ENCODE data around the gene ADGB.

DNA sequence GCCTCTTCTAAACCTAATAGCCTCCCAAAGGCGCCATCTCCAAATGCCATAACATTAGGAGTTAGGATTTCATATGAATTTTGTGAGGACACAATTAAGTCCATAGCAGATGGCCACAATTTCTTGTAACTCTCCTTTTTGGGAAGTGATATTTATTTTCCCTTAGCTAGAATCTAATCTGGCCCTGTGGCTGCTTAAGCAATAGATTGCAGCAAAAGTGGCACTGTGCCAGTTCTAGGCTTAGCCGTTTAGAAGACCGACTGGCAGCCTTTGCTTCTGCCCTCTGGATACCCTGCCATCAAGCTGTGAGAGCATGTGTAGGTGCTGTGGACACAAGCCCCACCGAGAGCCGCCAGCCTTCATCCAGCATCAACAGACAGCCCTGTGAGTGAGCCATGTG, 15.9 kb upstream of the ADGB start:
- TF ChIP-seq, protein P1, sequence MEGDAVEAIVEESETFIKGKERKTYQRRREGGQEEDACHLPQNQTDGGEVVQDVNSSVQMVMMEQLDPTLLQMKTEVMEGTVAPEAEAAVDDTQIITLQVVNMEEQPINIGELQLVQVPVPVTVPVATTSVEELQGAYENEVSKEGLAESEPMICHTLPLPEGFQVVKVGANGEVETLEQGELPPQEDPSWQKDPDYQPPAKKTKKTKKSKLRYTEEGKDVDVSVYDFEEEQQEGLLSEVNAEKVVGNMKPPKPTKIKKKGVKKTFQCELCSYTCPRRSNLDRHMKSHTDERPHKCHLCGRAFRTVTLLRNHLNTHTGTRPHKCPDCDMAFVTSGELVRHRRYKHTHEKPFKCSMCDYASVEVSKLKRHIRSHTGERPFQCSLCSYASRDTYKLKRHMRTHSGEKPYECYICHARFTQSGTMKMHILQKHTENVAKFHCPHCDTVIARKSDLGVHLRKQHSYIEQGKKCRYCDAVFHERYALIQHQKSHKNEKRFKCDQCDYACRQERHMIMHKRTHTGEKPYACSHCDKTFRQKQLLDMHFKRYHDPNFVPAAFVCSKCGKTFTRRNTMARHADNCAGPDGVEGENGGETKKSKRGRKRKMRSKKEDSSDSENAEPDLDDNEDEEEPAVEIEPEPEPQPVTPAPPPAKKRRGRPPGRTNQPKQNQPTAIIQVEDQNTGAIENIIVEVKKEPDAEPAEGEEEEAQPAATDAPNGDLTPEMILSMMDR (IDR thresholded peaks at IDR 0.05; ENCODE audit: low read depth, low read length) = no peak
- TF ChIP-seq EZH2phosphoT487 (IDR thresholded peaks at IDR 0.05; ENCODE audit: low read depth) = no peak
